SJCRH30 (cell line): ENCODE measurements around the gene VWA1. TPM values are rescaled to one million over a fixed set of nuclear protein-coding genes. Genes with fewer than 3 reads are reported as not detected.
"Not testable (repeated sequence)": the region's sequence is repeated elsewhere in the genome, so short reads cannot be mapped to it uniquely, and the experiment has no call there.

ENCODE experiments used
- DNase-seq, 2 experiments: peaks; one replicate each; pipeline ENCODE4 v3.0.0-alpha.2; 2015 to 2020
- H3K27ac ChIP-seq: fragments of 250-450 bp; sonication (Bioruptor Pico); 2 replicates; pipeline ENCODE4 v1.5.1; 2020; ENCODE audit warnings: mild to moderate bottlenecking, moderate library complexity
- H3K27me3 ChIP-seq: fragments of 250-450 bp; sonication (Bioruptor Pico); 2 replicates; pipeline ENCODE4 v1.5.1; 2020; ENCODE audit warnings: mild to moderate bottlenecking, moderate library complexity
- H3K36me3 ChIP-seq: fragments of 250-450 bp; sonication (Bioruptor Pico); 2 replicates; pipeline ENCODE4 v1.5.1; 2020; ENCODE audit warnings: mild to moderate bottlenecking, moderate library complexity
- H3K4me1 ChIP-seq: fragments of 250-450 bp; sonication (Bioruptor Pico); 2 replicates; pipeline ENCODE4 v1.5.1; 2020; ENCODE audit warnings: mild to moderate bottlenecking, moderate library complexity
- H3K4me3 ChIP-seq: fragments of 250-450 bp; sonication (Bioruptor Pico); 2 replicates; pipeline ENCODE4 v1.5.1; 2020; ENCODE audit warnings: mild to moderate bottlenecking, moderate library complexity
- H3K9me3 ChIP-seq: fragments of 250-450 bp; sonication (Bioruptor Pico); replicated peaks from 2 replicates; pipeline ENCODE4 v1.5.1; 2020; ENCODE audit warnings: mild to moderate bottlenecking, moderate library complexity
- total RNA-seq: library from RNA; depleted of rRNA; stranded (reverse); fragments of >200 nt; shearing (Covaris generic); gene quantifications from 2 replicates; pipeline ENCODE4 v1.2.3, GENCODE V29; 2014

VWA1 gene
- total RNA-seq, 1 experiment from 2014 or later: 3.3 TPM

GRCh38 chr1:1415751-1416150 lies 19.7 kb upstream of the VWA1 start:
- H3K4me3 ChIP-seq: no peak overlapping the region
- H3K27ac ChIP-seq: no peak overlapping the region
- H3K27me3 ChIP-seq: no peaks in the 10 kb centered on the region
- no peak for DNase-seq
- H3K36me3 ChIP-seq: no peaks in the 10 kb centered on the region
- 0 out of 2 replicates have a peak, but pooled peaks cover 6% of the 10 kb centered on the region for H3K9me3 ChIP-seq
- peaks cover 2% of the 10 kb centered on the region for H3K4me1 ChIP-seq

GRCh38 chr1:1417396-1417795 lies 18.1 kb upstream of the VWA1 start:
- not testable (repeated sequence) for H3K36me3 ChIP-seq, DNase-seq, H3K27me3 ChIP-seq, H3K9me3 ChIP-seq, H3K27ac ChIP-seq, H3K4me3 ChIP-seq
- peaks cover 13% of the 10 kb centered on the region for H3K4me1 ChIP-seq

- H3K27me3 ChIP-seq, H3K9me3 ChIP-seq, H3K4me3 ChIP-seq, H3K36me3 ChIP-seq, DNase-seq, H3K27ac ChIP-seq: not testable (repeated sequence)
- peaks cover 19% of the 10 kb centered on the region for H3K4me1 ChIP-seq
Measured at GRCh38 chr1:1417825-1418463, 17.5 kb upstream of the VWA1 start.

- DNase-seq: no peak
- Histone ChIP-seq H3K4me3 (no peak overlapping the region), H3K4me1 (peaks cover 22% of the 10 kb centered on the region), H3K27ac (no peak overlapping the region), H3K36me3 (no peaks in the 10 kb centered on the region), H3K27me3 (no peaks in the 10 kb centered on the region), H3K9me3 (no peaks in the 10 kb centered on the region)
Measured at GRCh38 chr1:1418464-1419362, 16.8 kb upstream of the VWA1 start.

GRCh38 chr1:1419363-1419812 lies 16.1 kb upstream of the VWA1 start:
- Histone ChIP-seq H3K9me3 (no peaks in the 10 kb centered on the region), H3K27me3 (no peaks in the 10 kb centered on the region), H3K27ac (no peak overlapping the region), H3K4me1 (peaks cover 22% of the 10 kb centered on the region), H3K36me3 (no peaks in the 10 kb centered on the region), H3K4me3 (no peak overlapping the region)
- no peak for DNase-seq

- Histone ChIP-seq H3K4me1 (peaks cover 22% of the 10 kb centered on the region), H3K36me3 (no peaks in the 10 kb centered on the region), H3K27ac (no peak overlapping the region), H3K27me3 (no peaks in the 10 kb centered on the region), H3K9me3 (no peaks in the 10 kb centered on the region), H3K4me3 (no peak overlapping the region)
- DNase-seq: no peak
Measured at GRCh38 chr1:1419813-1420653, 15.5 kb upstream of the VWA1 start.

- Histone ChIP-seq H3K4me3 (peak overlapping the region; percentile 29; the same call in 1 of the 2 replicates), H3K36me3 (no peaks in the 10 kb centered on the region), H3K27me3 (no peaks in the 10 kb centered on the region), H3K9me3 (no peaks in the 10 kb centered on the region), H3K4me1 (peaks cover 22% of the 10 kb centered on the region), H3K27ac (peak overlapping the region; percentile 78; the same call in 1 of the 2 replicates)
- no peak for DNase-seq
Measured at GRCh38 chr1:1420654-1421141, 14.8 kb upstream of the VWA1 start.

GRCh38 chr1:1421147-1421906 lies 14.2 kb upstream of the VWA1 start, which contains the start of gene ANKRD65:
ANKRD65 (minus strand) TSS chr1:1421276; CDS start chr1:1421005, 271 bp downstream.
- peak; percentile 92 to 94 for DNase-seq
- peak within 1 kb of the TSS; percentile 29 for H3K4me3 ChIP-seq
- H3K9me3 ChIP-seq: no peaks in the 10 kb centered on the region
- H3K27me3 ChIP-seq: no peaks in the 10 kb centered on the region
- peaks cover 28% of the 10 kb centered on the region for H3K4me1 ChIP-seq
- no peaks in the 10 kb centered on the region for H3K36me3 ChIP-seq
- peak within 1 kb of the TSS; percentile 78 for H3K27ac ChIP-seq

GRCh38 chr1:1421907-1422464 lies 13.5 kb upstream of the VWA1 start:
- no peak for DNase-seq
- peaks cover 32% of the 10 kb centered on the region for H3K4me1 ChIP-seq
- no peaks in the 10 kb centered on the region for H3K9me3 ChIP-seq
- H3K27me3 ChIP-seq: no peaks in the 10 kb centered on the region
- H3K36me3 ChIP-seq: no peaks in the 10 kb centered on the region
- no peak overlapping the region for H3K4me3 ChIP-seq
- peak overlapping the region; percentile 78 for H3K27ac ChIP-seq

- peaks cover 32% of the 10 kb centered on the region for H3K4me1 ChIP-seq
- H3K27ac ChIP-seq: peak overlapping the region; percentile 78
- H3K27me3 ChIP-seq: no peaks in the 10 kb centered on the region
- H3K9me3 ChIP-seq: no peaks in the 10 kb centered on the region
- H3K36me3 ChIP-seq: no peaks in the 10 kb centered on the region
- peak; percentile 69 to 76 for DNase-seq
- no peak overlapping the region for H3K4me3 ChIP-seq
Measured at GRCh38 chr1:1422465-1423244, 12.8 kb upstream of the VWA1 start.

GRCh38 chr1:1423245-1423597 lies 12.3 kb upstream of the VWA1 start:
- Histone ChIP-seq H3K4me1 (peaks cover 32% of the 10 kb centered on the region), H3K4me3 (no peak overlapping the region), H3K27me3 (no peaks in the 10 kb centered on the region)

GRCh38 chr1:1424707-1425106 lies 10.8 kb upstream of the VWA1 start:
- Histone ChIP-seq H3K4me1 (peaks cover 36% of the 10 kb centered on the region), H3K27me3 (no peaks in the 10 kb centered on the region), H3K9me3 (no peaks in the 10 kb centered on the region), H3K27ac (no peak overlapping the region), H3K4me3 (no peak overlapping the region), H3K36me3 (no peaks in the 10 kb centered on the region)
- DNase-seq: no peak

More at GRCh38 chr1:1423245-1423597, 12.3 kb upstream of the VWA1 start:
- Histone ChIP-seq H3K36me3 (no peaks in the 10 kb centered on the region), H3K27ac (no peak overlapping the region), H3K9me3 (no peaks in the 10 kb centered on the region)
- DNase-seq: no peak

GRCh38 chr1:1425426-1425752 lies 10.1 kb upstream of the VWA1 start:
- H3K27me3 ChIP-seq: no peaks in the 10 kb centered on the region
- DNase-seq: no peak
- H3K9me3 ChIP-seq: no peaks in the 10 kb centered on the region
- H3K36me3 ChIP-seq: no peaks in the 10 kb centered on the region
- peaks cover 42% of the 10 kb centered on the region for H3K4me1 ChIP-seq
- no peak overlapping the region for H3K27ac ChIP-seq
- H3K4me3 ChIP-seq: no peak overlapping the region
